Ishikawa (cell line): Measurements from ENCODE around the gene CCHCR1.

Experiments
- CEBPB ChIP-seq: IDR thresholded peaks from 2 replicates; pipeline ENCODE4 v1.6.1; 2012
- CREB1 ChIP-seq: IDR thresholded peaks from 2 replicates; pipeline ENCODE4 v1.6.1; 2012; ENCODE audit warnings: low read depth
- EGR1 ChIP-seq: IDR thresholded peaks from 2 replicates; pipeline ENCODE4 v1.6.1; 2012
- EP300 ChIP-seq: IDR thresholded peaks from 2 replicates; pipeline ENCODE4 v1.6.1; 2012; ENCODE audit warnings: borderline replicate concordance
- FOXM1 ChIP-seq: IDR thresholded peaks from 2 replicates; pipeline ENCODE4 v1.6.1; 2012; ENCODE audit warnings: low read depth, borderline replicate concordance
- MAX ChIP-seq: IDR thresholded peaks from 2 replicates; pipeline ENCODE4 v1.6.1; 2012
- NFIC ChIP-seq: IDR thresholded peaks from 2 replicates; pipeline ENCODE4 v1.6.1; 2012
- RAD21 ChIP-seq: IDR thresholded peaks from 2 replicates; pipeline ENCODE4 v1.6.1; 2012; ENCODE audit warnings: low read depth
- REST ChIP-seq: IDR thresholded peaks from 2 replicates; pipeline ENCODE4 v1.6.1; 2012; ENCODE audit warnings: low read depth, mild to moderate bottlenecking
- TAF1 ChIP-seq: IDR thresholded peaks from 2 replicates; pipeline ENCODE4 v1.6.1; 2012; ENCODE audit warnings: low read depth, mild to moderate bottlenecking
- TCF12 ChIP-seq: IDR thresholded peaks from 2 replicates; pipeline ENCODE4 v1.6.1; 2012; ENCODE audit warnings: low read depth
- TEAD4 ChIP-seq: IDR thresholded peaks from 2 replicates; pipeline ENCODE4 v1.6.1; 2012
- USF1 ChIP-seq: IDR thresholded peaks from 2 replicates; pipeline ENCODE4 v1.6.1; 2012
- YY1 ChIP-seq: IDR thresholded peaks from 2 replicates; pipeline ENCODE4 v1.6.1; 2012; ENCODE audit warnings: low read depth
- ZBTB7A ChIP-seq: IDR thresholded peaks from 2 replicates; pipeline ENCODE4 v1.6.1; 2012; ENCODE audit warnings: low read depth

CCHCR1 gene

GRCh38 chr6:31094389-31094881 lies 63.2 kb downstream of the CCHCR1 start:
- TF ChIP-seq NFIC, result no peak
- no peak for TF ChIP-seq REST
- TF ChIP-seq CREB1, result no peak
- TF ChIP-seq MAX, result no peak
- TF ChIP-seq EP300, result no peak
- no peak for TF ChIP-seq CEBPB
- no peak for TF ChIP-seq YY1
- no peak for TF ChIP-seq USF1
- no peak for TF ChIP-seq TEAD4
- TF ChIP-seq TCF12, result no peak

GRCh38 chr6:31092769-31093505 lies 64.7 kb downstream of the CCHCR1 start:
- TF ChIP-seq REST, result no peak
- no peak for TF ChIP-seq TEAD4
- TF ChIP-seq YY1, result no peak
- TF ChIP-seq MAX, result no peak
- TF ChIP-seq FOXM1, result no peak
- TF ChIP-seq CREB1, result no peak
- no peak for TF ChIP-seq TCF12
- no peak for TF ChIP-seq TAF1
- TF ChIP-seq ZBTB7A, result no peak
- TF ChIP-seq RAD21, result no peak
- no peak for TF ChIP-seq NFIC
- no peak for TF ChIP-seq USF1
- no peak for TF ChIP-seq CEBPB
- TF ChIP-seq EP300, result no peak
- no peak for TF ChIP-seq EGR1
